Epithelial cell of proximal tubule (primary cell): ENCODE measurements around the gene XYLT2. TPM values are rescaled to one million over a fixed set of nuclear protein-coding genes. Genes with fewer than 3 reads are reported as not detected.

Experiments
- DNase-seq: peaks from one replicate; pipeline ENCODE4 v3.0.0-alpha.2; 2011; ENCODE audit warnings: low read depth
- H3K4me3 ChIP-seq: 2 replicates; pipeline ENCODE4 v1.5.1; 2011; ENCODE audit warnings: low read depth, mild to moderate bottlenecking, low read length
- CTCF ChIP-seq: conservative IDR thresholded peaks from 2 replicates; pipeline ENCODE4 v1.5.1; 2012; ENCODE audit warnings: low read depth, mild to moderate bottlenecking, low read length
- total RNA-seq: library from RNA; depleted of rRNA; stranded (reverse); fragments of >200 nt; gene quantifications from 2 replicates; pipeline ENCODE4 v1.2.3, GENCODE V29; 2015

Gene XYLT2
- total RNA-seq, 1 donor from 2014 or later, result 35.3 TPM

- peak within 1 kb of the TSS; percentile 89 for H3K4me3 ChIP-seq
- no peak for TF ChIP-seq CTCF
- peak; percentile 54 for DNase-seq
These were observed 27.0 kb downstream of the XYLT2 start, which contains the start of the genes EME1 and MRPL27 for GRCh38 chr17:50372758-50373556. Gene EME1 (plus strand): TSS chr17:50373229. CDS start chr17:50375209, 1,980 bp downstream. Gene MRPL27 (minus strand): TSS chr17:50373184. CDS start chr17:50373170, 14 bp downstream.

DNA sequence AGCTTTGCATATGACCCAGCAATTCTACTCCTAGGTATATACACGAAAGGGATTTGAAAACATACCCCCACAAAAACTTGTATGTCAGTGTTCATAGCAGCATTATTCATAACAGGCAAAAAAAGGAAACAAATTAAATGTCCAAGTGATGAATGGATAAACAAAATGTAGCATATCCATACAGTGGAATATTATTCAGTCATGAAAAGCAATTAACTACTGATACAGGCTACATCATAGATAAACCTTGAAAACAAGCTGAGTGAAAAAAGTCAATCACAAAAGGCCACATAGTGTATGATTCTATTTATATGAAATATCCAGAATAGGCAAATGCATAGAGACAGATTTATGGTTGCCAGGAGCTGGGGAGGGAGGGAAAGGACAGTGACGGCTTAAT lies 27.8 kb downstream of the XYLT2 start:
- H3K4me3 ChIP-seq, result peak overlapping the region; percentile 89

GRCh38 chr17:50375858-50376538 lies 30.1 kb downstream of the XYLT2 start:
- no peak for TF ChIP-seq CTCF
- no peak overlapping the region for H3K4me3 ChIP-seq
- no peak for DNase-seq

More for the DNA sequence above, 27.8 kb downstream of the XYLT2 start:
- no peak for TF ChIP-seq CTCF
- DNase-seq, result no peak

GRCh38 chr17:50379351-50380132 lies 33.6 kb downstream of the XYLT2 start:
- H3K4me3 ChIP-seq, result no peak overlapping the region
- DNase-seq, result no peak
- TF ChIP-seq CTCF, result no peak

GRCh38 chr17:50380369-50381259 lies 34.7 kb downstream of the XYLT2 start:
- TF ChIP-seq CTCF, result peak; percentile 41
- no peak for DNase-seq
- H3K4me3 ChIP-seq, result no peak overlapping the region

DNA sequence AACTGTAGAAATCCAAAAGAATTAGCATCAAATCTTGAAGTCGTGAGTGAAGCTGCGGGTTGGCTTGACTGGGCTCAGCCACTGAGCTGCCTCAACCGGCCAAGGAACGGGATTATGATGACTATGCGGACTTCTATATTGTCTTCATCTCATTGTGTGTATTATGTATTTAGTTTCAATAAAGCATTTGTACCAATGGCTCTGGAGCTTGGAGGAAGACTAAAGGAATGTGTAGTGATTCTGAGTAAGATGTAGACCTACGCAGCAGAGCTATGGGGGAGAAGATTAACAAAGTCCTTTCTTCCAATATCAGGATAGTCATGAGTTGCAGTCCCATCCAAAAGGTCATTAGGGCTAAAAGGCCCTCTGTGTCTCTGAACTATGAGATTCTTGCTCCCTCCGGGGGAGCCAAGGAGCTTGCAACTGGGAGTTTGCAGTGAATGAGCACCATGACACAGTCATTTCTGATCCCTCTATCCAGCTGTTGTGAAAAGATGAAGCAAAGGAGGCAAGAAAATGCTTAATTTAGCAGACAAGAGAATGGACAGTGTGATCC lies 35.4 kb downstream of the XYLT2 start:
- H3K4me3 ChIP-seq, result no peak overlapping the region
- DNase-seq, result no peak
- TF ChIP-seq CTCF, result no peak
